Heart right ventricle (tissue), 16 donors: Measurements from ENCODE around the gene FLNB. TPM values are rescaled to one million over a fixed set of nuclear protein-coding genes. Genes with fewer than 3 reads are reported as not detected.

Experiments
- ATAC-seq, 8 donors: fragments of 200-7000 bp; cut with Tn5 transposase; one replicate each; pipeline ENCODE4 v1.9.1; 2020; ENCODE audit warnings: mild to moderate bottlenecking in 8 of 8, moderate library complexity in 8 of 8, moderate number of reproducible peaks in 1 of 8
- DNase-seq, 2 donors: peaks; one replicate each; pipeline ENCODE4 v3.0.0-alpha.2; 2020
- H3K27ac ChIP-seq, 10 donors: fragments of 200-600 bp; sonication (generic) in 2 of 10; one replicate each; pipeline versions ENCODE4 v1.5.0 to v1.8.0; 2020 to 2022; ENCODE audit warnings: mild to moderate bottlenecking in 3 of 10
- H3K27me3 ChIP-seq, 7 donors: fragments of 200-600 bp; one replicate each; pipeline ENCODE4 v1.8.0; 2021 to 2022; ENCODE audit warnings: mild to moderate bottlenecking in 2 of 7
- H3K36me3 ChIP-seq, 9 donors: fragments of 200-600 bp; sonication (generic) in 1 of 9; one replicate each; pipeline versions ENCODE4 v1.5.0 to v1.8.0; 2020 to 2022; ENCODE audit warnings: mild to moderate bottlenecking in 2 of 9
- H3K4me1 ChIP-seq, 9 donors: fragments of 200-600 bp; sonication (generic) in 1 of 9; one replicate each; pipeline versions ENCODE4 v1.5.0 to v1.8.0; 2020 to 2022; ENCODE audit warnings: mild to moderate bottlenecking in 4 of 9
- H3K4me3 ChIP-seq, 10 donors: fragments of 200-600 bp; sonication (generic) in 2 of 10; one replicate each; pipeline versions ENCODE4 v1.5.0 to v1.8.0; 2020 to 2022; ENCODE audit warnings: mild to moderate bottlenecking in 7 of 10, moderate library complexity in 2 of 10
- H3K9me3 ChIP-seq, 11 donors: fragments of 200-600 bp in 10 of 11; sonication (generic) in 2 of 11; one replicate each; pipeline versions ENCODE4 v1.5.0 to v1.8.0; 2013 to 2022; ENCODE audit warnings: mild to moderate bottlenecking in 2 of 11, control low read depth in 1 of 11, moderate library complexity in 1 of 11
- CTCF ChIP-seq, 9 donors: fragments of 200-600 bp; sonication (generic) in 2 of 9; IDR thresholded peaks; one replicate each; pipeline versions ENCODE4 v1.5.0 to v1.8.0; 2021 to 2022; ENCODE audit warnings: antibody characterized with exemption in 9 of 9, mild to moderate bottlenecking in 5 of 9, moderate library complexity in 1 of 9
- WGBS, 2 donors: extraction: QIAGEN DNeasy Blood & Tissue Kit; methylation state at CpG; one replicate each; pipeline ENCODE4 v1.1.7; 2013; ENCODE audit warnings: inconsistent platforms in 1 of 2; 5-methylcytosine and 5-hydroxymethylcytosine counted together
- intact Hi-C, 10 donors: fragments of 100-400 bp; cut with DNase I; formaldehyde crosslinking; loops; one replicate each; pipeline versions ENCODE4 v1.11.1 to v1.14.2; 2022
- polyA plus RNA-seq, 2 donors: library from polyadenylated mRNA; stranded (reverse); fragments of 200-250 nt; gene quantifications; one replicate each; pipeline ENCODE4 v1.2.3, GENCODE V29; 2013
- total RNA-seq, 10 donors: library from RNA; stranded (reverse); fragmentation: NEBNext Ultra II Directional in 3 of 10; extraction: Animal tissue kit (Norgen Biotek cat#: 25700) in 3 of 10; gene quantifications; one replicate each; pipeline versions ENCODE4 v1.2.1 to v1.2.4, GENCODE V29; 2021 to 2023
- donor health status: Arrhythmogenic right ventricular cardiomyopathy.
- donor health status: ischemic (EF 13 %, LVEDD 7.1; RV severe dilation, severe dysfunction).
- donor health status: healthy with polysubstance abuse.
- donor health status: DM: no; HTN: yes; CAD: no.
- donor health status: DM: no; HTN: no; CAD: no.
- donor health status: ischemic (EF 25% LVEDD 6.9; RV normal size, moderate dysfunction).
- donor health status: ischemic (EF 25% LVEDD 5.7; RV mildly dilated, moderate dysfunction).
- donor health status: healthy.
- donor health status: DM: yes; HTN: yes; CAD: no.
- donor health status: Ischemic cardiomyopathy.
- donor health status: ischemic (EF 35%, LVEDD 5.7; RV mildly dilated, moderate dysfunction).
- donor health status: nonischemic (EF 11% LVEDD 7.7; RV severe dilation, severe dysfunction).
- donor health status: DM: yes; HTN: yes; CAD: no.
- donor health status: PGD.
- donor health status: ischemic (EF 29% LVEDD 5.4; RV normal size, mild dysfunction).
- donor health status: nonischemic (EF 23%, LVEDD 6.1; RV moderate dilation, normal function).

Gene FLNB
- total and polyA plus RNA-seq, 12 donors = 27.4 to 65.3 (median 38.6) TPM

GRCh38 chr3:58209933-58210332 lies 201.7 kb downstream of the FLNB start:
- DNase-seq = no peak
- TF ChIP-seq CTCF (IDR thresholded peaks at IDR 0.05) = no peak
- no peak for ATAC-seq
- peaks cover 0 to 7% (median under 1%) of the 10 kb centered on the region in 9 donors for H3K4me1 ChIP-seq
- H3K36me3 ChIP-seq = no peaks in the 10 kb centered on the region
- H3K9me3 ChIP-seq = no peaks in the 10 kb centered on the region
- peaks cover 0 to 8% (median 0%) of the 10 kb centered on the region in 7 donors for H3K27me3 ChIP-seq
- no peak overlapping the region for H3K27ac ChIP-seq
- intact Hi-C loops = no loop called here
- no peak overlapping the region for H3K4me3 ChIP-seq
- WGBS, 2 donors = 79 to 98% methylated on average over 3 of the region's 3 CpGs

- 67 to 71% methylated on average over 14 of the region's 14 CpGs for WGBS, 2 donors
- intact Hi-C loops = no loop called here
- peak in 1 of 8 donors; percentile 51 for ATAC-seq
Measured at GRCh38 chr3:58210761-58211460, 202.7 kb downstream of the FLNB start, which contains the start of gene DNASE1L3. Gene DNASE1L3 (minus strand): TSS chr3:58210972. CDS start chr3:58210906, 66 bp downstream.

GRCh38 chr3:58214484-58215316 lies 206.5 kb downstream of the FLNB start:
- no peak for DNase-seq
- no peak overlapping the region for H3K4me3 ChIP-seq
- H3K36me3 ChIP-seq = no peaks in the 10 kb centered on the region
- H3K9me3 ChIP-seq = no peaks in the 10 kb centered on the region
- intact Hi-C loops = no loop called here
- H3K27me3 ChIP-seq = peaks cover 0 to 5% (median 0%) of the 10 kb centered on the region in 7 donors
- TF ChIP-seq CTCF (IDR thresholded peaks at IDR 0.05) = peak in 2 of 9 donors; percentile 9 to 15
- ATAC-seq = peak in 2 of 8 donors; percentile 30 to 37
- H3K4me1 ChIP-seq = peaks cover 5 to 32% (median 21%) of the 10 kb centered on the region in 9 donors
- WGBS, 2 donors = 66 to 75% methylated on average over 7 of the region's 7 CpGs
- no peak overlapping the region for H3K27ac ChIP-seq

More at GRCh38 chr3:58210761-58211460, 202.7 kb downstream of the FLNB start, which contains the start of gene DNASE1L3:
- TF ChIP-seq CTCF (IDR thresholded peaks at IDR 0.05) = no peak
- no peak within 1 kb of the TSS for H3K4me3 ChIP-seq
- no peaks in the 10 kb centered on the region for H3K36me3 ChIP-seq
- peaks cover 0 to 8% (median 0%) of the 10 kb centered on the region in 7 donors for H3K27me3 ChIP-seq
- peaks cover 0 to 13% (median 4%) of the 10 kb centered on the region in 9 donors for H3K4me1 ChIP-seq
- H3K27ac ChIP-seq = no peak within 1 kb of the TSS
- no peak for DNase-seq
- no peaks in the 10 kb centered on the region for H3K9me3 ChIP-seq

GRCh38 chr3:58215317-58216025 lies 207.2 kb downstream of the FLNB start:
- Histone ChIP-seq H3K4me1 (peaks cover 5 to 32% (median 21%) of the 10 kb centered on the region in 9 donors), H3K36me3 (no peaks in the 10 kb centered on the region), H3K27ac (no peak overlapping the region), H3K9me3 (no peaks in the 10 kb centered on the region), H3K4me3 (no peak overlapping the region), H3K27me3 (peaks cover 0 to 5% (median 0%) of the 10 kb centered on the region in 7 donors)
- DNase-seq (no peak), ATAC-seq (no peak)
- intact Hi-C loops = loop anchor here in 1 of 10 donors (2.0 kb wide), 1 partner anchor 27 kb away; no protein-coding TSS in a partner anchor
- no peak for TF ChIP-seq CTCF (IDR thresholded peaks at IDR 0.05)
- WGBS, 2 donors = 85 to 91% methylated on average over 10 of the region's 10 CpGs
